NCI-H82 (cell line): Measurements from ENCODE around the gene SSMEM1.
"Not testable (repeated sequence)": the region's sequence is repeated elsewhere in the genome, so short reads cannot be mapped to it uniquely, and the experiment has no call there.

Source experiments
- DNase-seq: peaks from one replicate; lab custom pipeline; 2025; lab: John Stamatoyannopoulos, UW

Gene SSMEM1

DNA sequence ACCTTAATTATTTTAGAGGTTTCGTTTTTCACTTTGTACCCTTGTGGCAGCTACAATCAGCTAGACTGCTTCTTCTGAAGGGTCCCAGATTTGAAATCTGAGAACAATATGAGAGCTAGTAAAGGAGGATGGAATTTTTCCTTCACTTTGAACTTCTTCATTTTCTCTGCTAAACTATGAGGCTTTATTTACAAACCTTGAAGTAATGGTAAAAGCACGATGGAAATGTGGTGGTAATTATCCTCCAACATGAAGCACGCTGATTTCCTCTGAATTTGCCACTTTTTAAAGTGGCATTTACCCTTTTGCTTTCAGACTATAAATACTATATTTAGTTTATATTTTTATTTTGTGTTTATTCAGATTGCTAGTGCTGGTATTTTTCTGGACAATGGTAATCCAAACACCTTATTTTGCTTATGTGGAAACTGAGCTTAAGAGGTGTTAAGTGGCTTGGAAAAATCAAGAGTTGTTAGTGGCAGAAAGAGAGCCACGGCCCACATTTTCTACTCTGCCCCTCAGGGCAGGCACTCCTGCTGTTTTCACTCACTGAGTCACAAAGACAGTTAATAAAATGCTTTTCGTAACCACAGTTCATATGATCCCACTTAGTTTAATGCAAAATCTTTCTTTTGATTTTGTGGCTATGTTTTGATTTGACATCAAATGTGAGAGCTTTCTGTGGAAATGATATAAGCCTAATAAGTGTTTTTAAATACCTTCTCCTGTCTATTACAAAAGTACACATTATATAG lies 2.7 kb downstream of the SSMEM1 start:
- DNase-seq, result no peak

GRCh38 chr7:130213828-130214227 lies 6.2 kb downstream of the SSMEM1 start:
- DNase-seq, result no peak

GRCh38 chr7:130216025-130216424 lies 8.4 kb downstream of the SSMEM1 start:
- DNase-seq, result no peak

- DNase-seq, result peak; percentile 7
Measured at GRCh38 chr7:130216750-130217149, 9.1 kb downstream of the SSMEM1 start.

GRCh38 chr7:130218806-130219620 lies 11.4 kb downstream of the SSMEM1 start:
- DNase-seq, result peak; percentile 39

DNA sequence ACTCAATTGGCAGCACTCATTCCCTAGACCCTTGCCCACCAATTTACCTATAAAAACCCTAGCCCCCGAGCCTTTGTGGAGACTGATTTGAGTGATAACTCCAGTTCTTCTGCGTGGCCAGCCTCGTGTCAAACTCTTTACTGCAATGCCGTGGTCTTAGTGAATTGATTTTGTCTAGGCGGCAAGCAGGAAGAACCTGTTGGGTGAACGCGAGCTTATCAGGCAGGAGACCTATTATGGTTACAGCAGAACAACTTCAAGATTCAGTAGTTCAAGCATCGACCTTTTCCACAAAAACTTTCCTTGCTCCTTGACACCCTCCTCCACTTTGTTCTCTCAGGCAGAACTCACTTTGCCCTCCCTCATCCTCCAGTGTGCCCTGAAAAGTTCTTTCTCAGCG lies 12.2 kb downstream of the SSMEM1 start:
- no peak for DNase-seq

DNA sequence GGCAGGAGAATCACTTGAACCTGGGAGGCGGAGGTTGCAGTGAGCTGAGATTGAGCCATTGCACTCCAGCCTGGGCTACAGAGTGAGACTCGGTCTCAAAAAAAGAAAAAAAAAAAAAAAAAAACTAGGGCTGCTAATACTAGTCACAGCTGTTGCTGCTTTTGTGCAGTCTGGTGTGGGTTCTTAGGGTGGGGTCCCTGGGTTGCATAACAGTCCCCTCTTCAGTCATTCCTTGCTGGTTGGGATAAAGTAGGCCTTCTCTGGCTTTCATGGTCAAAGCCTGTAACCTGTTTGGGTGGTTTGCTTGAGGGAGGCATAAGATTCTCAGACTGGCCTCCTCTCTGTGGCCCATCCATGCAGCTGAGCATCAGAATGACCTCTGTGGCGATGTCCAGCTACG lies 14.1 kb downstream of the SSMEM1 start:
- no peak for DNase-seq

GRCh38 chr7:130223646-130224045 lies 16.0 kb downstream of the SSMEM1 start:
- DNase-seq, result no peak

- no peak for DNase-seq
Measured at GRCh38 chr7:130224210-130224609, 16.6 kb downstream of the SSMEM1 start.

DNA sequence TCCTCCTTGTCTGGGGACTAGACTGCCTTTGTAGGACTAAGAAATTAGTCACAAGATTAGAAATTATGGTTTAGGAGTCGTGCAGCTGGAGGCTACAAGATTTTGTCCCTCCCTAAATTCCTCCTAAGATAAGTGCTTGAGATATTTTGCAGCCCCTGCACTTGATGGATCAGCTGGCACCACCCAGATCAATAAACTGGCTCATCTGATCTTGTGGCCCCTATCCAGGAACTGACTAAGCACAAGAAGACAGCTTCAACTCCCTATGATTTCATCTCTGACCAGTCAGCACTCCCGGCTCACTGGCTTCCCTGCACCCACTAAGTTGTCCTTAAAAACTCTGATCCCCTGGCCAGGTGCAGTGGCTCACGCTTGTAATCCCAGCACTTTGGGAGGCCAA lies 17.3 kb downstream of the SSMEM1 start:
- DNase-seq, result peak; percentile 81

DNA sequence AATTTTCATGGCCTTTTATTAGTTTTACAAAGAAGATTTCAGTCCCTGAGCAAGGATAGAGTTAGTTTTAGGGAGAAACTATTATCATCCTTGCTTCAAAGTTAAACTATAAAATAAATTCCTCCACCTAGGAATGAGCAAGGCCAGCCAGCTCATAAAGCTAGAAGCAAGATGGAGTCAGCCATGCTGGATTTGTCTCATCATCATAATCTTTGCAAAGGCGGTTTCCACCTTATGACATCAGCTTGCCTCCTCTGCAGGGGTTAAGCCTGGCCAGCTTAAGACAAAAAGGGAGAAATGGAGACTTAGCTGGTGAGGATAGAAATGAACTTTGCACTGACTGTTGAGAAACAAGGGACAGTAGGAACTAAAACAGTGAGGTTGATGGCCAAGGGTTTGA lies 18.7 kb downstream of the SSMEM1 start:
- DNase-seq, result no peak

DNA sequence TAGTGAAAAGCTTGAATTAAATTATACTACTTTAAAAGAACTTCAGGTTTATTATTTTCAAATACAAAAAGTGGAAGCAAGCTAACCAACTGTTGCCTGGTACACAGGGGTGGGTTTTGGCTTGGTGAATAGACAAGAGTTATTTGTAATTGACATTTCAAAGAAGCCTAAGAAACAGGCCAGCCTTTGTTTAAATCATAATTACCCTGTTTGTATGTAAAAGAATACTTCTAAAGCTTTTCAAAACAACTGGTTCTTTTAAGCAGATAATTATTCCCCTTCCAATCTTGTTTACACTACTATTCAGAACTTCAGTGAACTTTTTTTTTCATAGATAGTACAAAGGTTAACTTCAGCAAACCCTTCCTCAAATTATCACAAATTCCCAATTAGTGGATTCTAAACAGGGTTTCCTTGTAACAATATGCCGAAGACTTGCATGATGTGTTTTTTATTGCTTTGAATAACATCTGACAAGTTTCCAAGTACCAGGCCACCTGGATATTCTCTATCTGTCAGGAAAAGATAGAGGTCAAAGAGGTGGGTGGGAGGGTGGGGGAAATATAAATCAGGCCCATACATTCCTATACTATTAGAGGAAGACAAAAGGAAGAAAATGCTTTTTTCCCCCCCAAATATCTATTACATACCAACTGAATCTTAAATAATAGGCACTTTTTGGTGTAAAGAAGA lies 20.4 kb downstream of the SSMEM1 start:
- no peak for DNase-seq

DNA sequence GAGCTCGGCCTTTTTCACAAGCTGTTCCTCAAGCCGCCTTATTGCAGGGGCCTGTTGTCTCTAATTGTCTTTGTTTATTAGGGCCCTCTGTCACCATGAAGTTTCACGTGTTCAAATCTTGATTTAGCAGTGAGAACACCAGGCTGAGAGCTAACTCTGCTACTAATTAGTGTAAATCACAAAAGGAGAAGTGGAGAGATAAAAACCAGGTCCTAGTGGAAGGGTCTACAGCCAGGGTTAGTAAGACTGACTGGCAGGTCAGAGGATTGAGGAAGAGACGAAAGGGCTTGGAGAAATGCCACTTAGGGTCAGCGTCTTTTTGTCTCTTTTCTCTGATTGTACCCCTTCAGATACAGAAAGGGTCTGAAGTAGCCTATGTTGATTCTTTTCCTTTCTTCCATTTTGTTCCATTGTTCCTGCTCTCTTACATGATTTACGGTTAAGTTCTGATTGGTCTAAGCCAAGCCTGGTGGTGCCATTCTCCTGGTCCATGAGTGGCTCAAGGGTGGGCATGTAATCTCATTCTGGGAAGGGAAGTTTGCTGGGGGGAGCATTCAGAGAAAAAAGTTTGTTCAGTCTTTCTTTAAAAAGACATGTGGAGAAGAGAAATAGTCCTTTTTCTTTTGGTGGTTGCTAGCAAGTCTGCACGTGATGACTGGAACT lies 21.3 kb downstream of the SSMEM1 start:
- no peak for DNase-seq

GRCh38 chr7:130229981-130230380 lies 22.3 kb downstream of the SSMEM1 start:
- DNase-seq, result not testable (repeated sequence)

DNA sequence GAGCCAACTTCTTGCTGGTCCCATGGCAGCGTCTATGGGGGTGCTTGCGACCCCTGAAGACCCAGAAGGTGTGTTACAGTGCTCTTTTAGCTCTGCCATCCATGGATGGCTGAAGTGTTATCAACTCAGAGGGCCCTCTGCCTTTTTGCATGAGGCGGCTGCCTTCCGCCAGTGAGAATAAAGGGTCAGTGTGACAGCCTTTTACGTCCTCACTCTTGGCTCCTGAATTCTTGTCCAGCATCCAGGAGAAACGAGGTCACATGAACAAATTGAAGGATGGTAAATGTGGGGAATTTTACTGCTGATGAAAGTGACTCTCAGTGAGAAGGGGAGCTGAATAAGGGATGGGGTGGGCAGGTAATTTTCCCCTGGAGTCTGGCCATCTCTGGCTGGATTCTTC lies 24.1 kb downstream of the SSMEM1 start:
- DNase-seq, result no peak

DNA sequence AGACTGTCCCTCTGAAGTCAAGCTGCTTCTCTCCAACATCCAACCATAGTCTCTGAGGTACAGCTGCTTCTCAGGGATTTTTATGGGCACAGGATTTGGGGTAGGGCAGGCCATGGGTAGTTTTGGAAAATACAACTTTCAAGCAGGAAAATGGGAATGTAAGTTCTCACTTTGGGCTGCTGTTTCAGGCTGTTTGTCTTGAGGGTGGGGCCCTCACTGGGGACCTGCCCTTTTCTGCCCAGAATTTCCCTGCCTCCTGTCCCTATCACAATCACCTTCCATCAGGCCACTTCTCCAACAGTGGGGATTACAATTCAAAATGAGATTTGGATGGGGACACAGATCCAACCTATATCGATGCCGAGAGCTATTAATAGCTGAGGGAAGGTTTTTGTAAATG lies 24.5 kb downstream of the SSMEM1 start:
- no peak for DNase-seq

DNA sequence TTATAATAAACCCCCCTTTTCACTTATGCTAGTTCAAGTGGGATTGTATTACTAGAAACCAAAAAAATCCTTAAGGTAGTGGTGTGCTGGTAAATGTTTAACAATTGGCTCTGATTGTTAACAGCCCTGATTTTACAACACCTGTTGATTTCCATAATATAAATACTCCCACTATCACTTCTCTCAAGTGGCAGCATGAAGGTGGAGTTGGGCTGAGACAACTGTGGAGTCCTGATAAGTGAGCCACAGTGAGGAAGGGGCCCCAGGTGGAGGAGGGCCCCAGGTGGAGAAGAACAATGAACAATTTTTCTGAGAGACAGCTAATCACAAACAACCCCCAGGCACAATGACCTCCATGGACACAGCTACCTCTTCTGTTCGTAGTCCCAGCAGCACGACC lies 26.4 kb downstream of the SSMEM1 start:
- no peak for DNase-seq

GRCh38 chr7:130236361-130236760 lies 28.7 kb downstream of the SSMEM1 start:
- DNase-seq, result not testable (repeated sequence)

DNA sequence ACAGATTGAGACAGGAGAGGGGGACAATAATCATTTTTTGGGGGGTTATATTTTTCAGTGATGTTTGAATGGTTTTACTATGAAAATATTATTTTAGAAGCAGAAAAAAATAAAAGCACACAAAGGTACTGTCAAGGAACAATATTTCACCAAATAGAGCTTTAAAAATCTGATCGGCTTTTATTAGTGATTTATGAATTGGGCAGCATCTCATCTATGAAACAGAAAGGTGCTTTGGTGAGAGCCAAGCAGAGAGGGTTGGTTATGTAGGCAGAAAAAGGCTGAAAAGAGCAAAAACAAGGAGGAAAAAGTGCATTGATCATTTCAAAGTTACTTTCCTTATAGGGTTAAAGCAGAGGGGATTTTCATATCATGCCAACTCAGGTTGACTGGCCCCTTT lies 32.6 kb downstream of the SSMEM1 start:
- DNase-seq, result no peak

GRCh38 chr7:130242198-130243014 lies 34.7 kb downstream of the SSMEM1 start:
- DNase-seq, result peak; percentile 76

DNA sequence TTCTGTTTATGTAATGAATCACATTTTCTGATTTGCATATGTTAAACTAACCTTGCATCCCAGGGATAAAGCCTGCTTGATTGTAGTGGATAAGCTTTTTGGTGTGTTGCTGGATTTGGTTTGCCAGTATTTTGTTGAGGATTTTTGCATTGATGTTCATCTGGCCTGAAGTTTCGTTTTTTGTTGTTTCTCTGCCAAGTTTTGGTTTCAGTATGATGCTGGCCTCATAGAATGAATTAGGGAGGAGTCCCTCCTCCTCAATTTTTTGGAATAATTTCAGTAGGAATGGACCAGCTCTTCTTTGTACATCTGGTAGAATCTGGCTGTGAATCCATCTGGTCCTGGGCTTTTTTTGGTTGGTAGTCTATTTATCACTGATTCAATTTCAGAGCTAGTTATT lies 35.8 kb downstream of the SSMEM1 start:
- DNase-seq, result not testable (repeated sequence)
